Calu3 (cell line): ENCODE measurements around the gene CDK6. TPM values are rescaled to one million over a fixed set of nuclear protein-coding genes. Genes with fewer than 3 reads are reported as not detected.

ENCODE experiments used
- BruUV-seq: library from RNA; stranded (reverse); fragments of 400-500 nt; replicated peaks from 2 replicates; lab custom pipeline; 2021; lab: Mats Ljungman, UMichigan
- CTCF ChIA-PET: fragments of 300-600 bp; sonication (Branson Sonifier 250); formaldehyde crosslinking; loops from one replicate; lab custom pipeline; 2022; ENCODE audit warnings: antibody characterized with exemption; lab: Charles Lee
- DNase-seq: peaks from one replicate; pipeline ENCODE4 v3.0.0; 2022
- H3K27ac Mint-ChIP-seq: one replicate; pipeline ENCODE4 v1.8.0; 2022; ENCODE audit warnings: mixed read lengths; ENCODE audit not compliant: unreplicated experiment
- H3K27me3 Mint-ChIP-seq: one replicate; pipeline ENCODE4 v1.8.0; 2022; ENCODE audit warnings: mixed read lengths; ENCODE audit not compliant: unreplicated experiment
- H3K36me3 Mint-ChIP-seq: one replicate; pipeline ENCODE4 v1.8.0; 2022; ENCODE audit warnings: mild to moderate bottlenecking, moderate library complexity, mixed read lengths; ENCODE audit not compliant: insufficient read depth, unreplicated experiment
- H3K4me1 Mint-ChIP-seq: one replicate; pipeline ENCODE4 v1.8.0; 2022; ENCODE audit warnings: mild to moderate bottlenecking, low read depth, mixed read lengths; ENCODE audit not compliant: unreplicated experiment
- H3K4me3 Mint-ChIP-seq: one replicate; pipeline ENCODE4 v1.8.0; 2022; ENCODE audit warnings: mild to moderate bottlenecking, low read depth, moderate library complexity, mixed read lengths; ENCODE audit not compliant: unreplicated experiment
- H3K9me3 Mint-ChIP-seq: one replicate; pipeline ENCODE4 v1.8.0; 2022; ENCODE audit warnings: low read depth, mixed read lengths; ENCODE audit not compliant: unreplicated experiment
- intact Hi-C: fragments of 100-400 bp; cut with micrococcal nuclease; formaldehyde crosslinking; loops from one replicate; pipeline ENCODE4 v1.10.0; 2022; ENCODE audit not compliant: unreplicated experiment
- total RNA-seq: library from RNA; stranded (reverse); gene quantifications from 2 replicates; pipeline ENCODE4 v1.2.3, GENCODE V29; 2022
- TF ChIP-seq, protein P1 (sequence below): fragments of 200-600 bp; IDR thresholded peaks from one replicate; pipeline ENCODE4 v1.8.0; 2022; ENCODE audit warnings: antibody characterized with exemption; ENCODE audit not compliant: unreplicated experiment

CDK6 gene
- total RNA-seq, 1 experiment from 2014 or later = 87.9 TPM

DNA sequence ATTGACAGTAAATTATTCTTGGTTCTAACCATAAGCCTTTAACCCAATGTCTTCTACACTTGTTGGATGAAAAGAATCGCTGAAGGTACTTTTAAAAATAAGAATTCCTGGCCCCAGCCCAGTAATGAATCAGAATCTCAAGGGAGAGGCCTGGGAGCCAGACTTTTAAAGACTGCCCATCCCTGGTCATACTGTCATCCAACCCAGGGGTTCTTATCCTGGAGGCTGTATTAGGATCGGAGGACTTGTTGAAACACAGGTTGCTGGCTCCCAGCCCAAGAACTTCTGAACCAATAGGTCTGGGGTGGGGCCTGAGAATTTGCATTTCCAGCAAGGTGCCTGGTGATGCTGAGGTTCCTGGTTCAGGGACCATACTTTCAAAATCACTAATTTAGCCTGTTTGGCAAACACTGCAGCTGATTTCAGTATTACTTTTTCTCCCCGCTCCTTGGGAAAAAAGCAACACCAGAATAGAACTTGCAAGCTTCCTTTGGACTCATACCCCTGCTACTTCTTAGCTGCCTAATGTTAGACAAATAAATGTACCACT, 166.7 kb downstream of the CDK6 start:
- H3K27me3 Mint-ChIP-seq = no peaks in the 10 kb centered on the region
- peaks cover 14% of the 10 kb centered on the region for H3K4me1 Mint-ChIP-seq
- H3K27ac Mint-ChIP-seq = no peak overlapping the region
- H3K9me3 Mint-ChIP-seq = no peaks in the 10 kb centered on the region
- CTCF ChIA-PET = interaction anchor here (0.6 kb wide), 1 partner anchor 500 kb away, joined by 3 read pairs; no protein-coding TSS in a partner anchor
- DNase-seq = no peak
- intact Hi-C loops = no loop called here
- BruUV-seq = no TSS peak
- H3K4me3 Mint-ChIP-seq = no peak overlapping the region
- TF ChIP-seq, protein P1, sequence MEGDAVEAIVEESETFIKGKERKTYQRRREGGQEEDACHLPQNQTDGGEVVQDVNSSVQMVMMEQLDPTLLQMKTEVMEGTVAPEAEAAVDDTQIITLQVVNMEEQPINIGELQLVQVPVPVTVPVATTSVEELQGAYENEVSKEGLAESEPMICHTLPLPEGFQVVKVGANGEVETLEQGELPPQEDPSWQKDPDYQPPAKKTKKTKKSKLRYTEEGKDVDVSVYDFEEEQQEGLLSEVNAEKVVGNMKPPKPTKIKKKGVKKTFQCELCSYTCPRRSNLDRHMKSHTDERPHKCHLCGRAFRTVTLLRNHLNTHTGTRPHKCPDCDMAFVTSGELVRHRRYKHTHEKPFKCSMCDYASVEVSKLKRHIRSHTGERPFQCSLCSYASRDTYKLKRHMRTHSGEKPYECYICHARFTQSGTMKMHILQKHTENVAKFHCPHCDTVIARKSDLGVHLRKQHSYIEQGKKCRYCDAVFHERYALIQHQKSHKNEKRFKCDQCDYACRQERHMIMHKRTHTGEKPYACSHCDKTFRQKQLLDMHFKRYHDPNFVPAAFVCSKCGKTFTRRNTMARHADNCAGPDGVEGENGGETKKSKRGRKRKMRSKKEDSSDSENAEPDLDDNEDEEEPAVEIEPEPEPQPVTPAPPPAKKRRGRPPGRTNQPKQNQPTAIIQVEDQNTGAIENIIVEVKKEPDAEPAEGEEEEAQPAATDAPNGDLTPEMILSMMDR = no peak
- peaks cover 22% of the 10 kb centered on the region for H3K36me3 Mint-ChIP-seq

DNA sequence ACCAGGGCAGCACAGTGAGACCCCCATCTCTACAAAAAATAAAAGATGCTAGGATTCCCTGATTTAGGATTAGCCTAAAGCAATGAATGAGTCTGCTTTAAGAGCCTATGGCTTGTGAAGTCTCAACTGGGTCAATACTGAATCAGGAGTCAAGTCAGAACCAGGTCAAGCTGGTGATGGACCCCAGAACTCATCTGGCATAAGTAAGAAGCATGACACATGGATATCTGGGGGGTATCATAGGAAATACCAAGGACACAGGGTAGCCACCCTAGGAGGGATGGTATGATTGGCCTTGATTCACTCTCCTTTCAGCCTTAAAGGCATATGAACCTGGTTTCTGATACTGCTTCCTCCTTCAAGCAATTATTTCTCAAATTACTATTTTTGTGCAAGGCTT, 167.8 kb downstream of the CDK6 start:
- CTCF ChIA-PET = no interaction called here
- Mint-ChIP-seq H3K27ac (no peak overlapping the region), H3K4me1 (peaks cover 14% of the 10 kb centered on the region), H3K36me3 (peaks cover 22% of the 10 kb centered on the region), H3K4me3 (no peak overlapping the region), H3K27me3 (no peaks in the 10 kb centered on the region), H3K9me3 (no peaks in the 10 kb centered on the region)
- BruUV-seq = no TSS peak
- DNase-seq = no peak
- intact Hi-C loops = no loop called here
- TF ChIP-seq, protein P1 = no peak

DNA sequence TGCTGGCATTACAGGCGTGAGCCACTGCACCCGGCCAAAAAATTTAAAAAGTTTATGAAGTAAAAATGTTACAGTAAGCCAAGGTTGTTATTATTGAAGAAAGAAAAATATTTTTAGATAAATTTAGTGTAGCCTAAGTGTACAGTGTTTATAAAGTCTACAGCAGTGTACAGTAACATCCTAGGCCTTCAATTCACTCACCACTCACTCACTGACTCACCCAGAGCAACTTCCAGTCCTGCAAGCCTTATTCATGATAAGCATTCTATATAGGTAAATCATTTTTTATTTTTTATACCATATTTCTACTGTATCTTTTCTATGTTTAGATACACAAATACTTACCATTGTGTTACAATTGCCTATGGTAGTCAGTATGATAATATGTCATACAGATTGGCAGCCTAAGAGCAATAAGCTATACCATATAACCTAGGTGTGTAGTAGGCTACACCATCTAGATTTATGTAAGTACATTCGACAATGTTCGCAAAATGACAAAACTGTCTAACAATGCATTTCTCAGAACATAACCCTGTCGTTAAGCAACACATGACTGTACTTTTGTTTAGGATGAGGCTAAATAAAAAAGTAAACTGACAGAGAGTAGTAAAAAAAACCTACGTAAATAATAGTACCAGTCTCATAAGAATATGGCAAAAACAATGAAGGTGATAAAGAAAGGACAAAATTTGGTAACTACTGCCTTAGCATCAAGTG, 168.4 kb downstream of the CDK6 start:
- H3K36me3 Mint-ChIP-seq = peaks cover 22% of the 10 kb centered on the region
- intact Hi-C loops = no loop called here
- H3K4me1 Mint-ChIP-seq = peaks cover 14% of the 10 kb centered on the region
- CTCF ChIA-PET = no interaction called here
- H3K9me3 Mint-ChIP-seq = no peaks in the 10 kb centered on the region
- H3K4me3 Mint-ChIP-seq = no peak overlapping the region
- no peak overlapping the region for H3K27ac Mint-ChIP-seq
- H3K27me3 Mint-ChIP-seq = no peaks in the 10 kb centered on the region
- no peak for DNase-seq
- TF ChIP-seq, protein P1 = no peak
- BruUV-seq = no TSS peak

DNA sequence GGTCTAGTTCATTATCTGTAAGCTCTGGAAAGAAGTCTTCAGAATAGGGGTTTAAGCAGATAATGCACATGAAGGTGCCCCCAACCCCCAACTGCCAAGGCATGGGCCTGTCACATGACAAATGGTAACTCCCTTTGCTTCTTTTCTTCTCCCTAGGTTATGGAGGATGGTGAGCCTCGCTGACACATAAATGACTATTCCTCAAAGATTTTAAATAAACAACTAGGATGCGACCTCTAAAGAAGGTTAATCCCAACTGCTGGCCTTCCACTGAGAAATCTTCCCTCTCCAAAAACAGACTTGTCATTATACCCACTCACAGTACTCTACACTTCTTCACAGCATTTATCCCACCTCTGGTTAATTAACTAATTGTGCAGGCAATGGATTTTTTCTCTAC, 170.4 kb downstream of the CDK6 start:
- TF ChIP-seq, protein P1 = no peak
- H3K36me3 Mint-ChIP-seq = peaks cover 12% of the 10 kb centered on the region
- H3K27me3 Mint-ChIP-seq = no peaks in the 10 kb centered on the region
- no peak for DNase-seq
- no TSS peak for BruUV-seq
- peaks cover 11% of the 10 kb centered on the region for H3K4me1 Mint-ChIP-seq
- H3K9me3 Mint-ChIP-seq = no peaks in the 10 kb centered on the region
- CTCF ChIA-PET = no interaction called here
- H3K27ac Mint-ChIP-seq = no peak overlapping the region
- no peak overlapping the region for H3K4me3 Mint-ChIP-seq
- intact Hi-C loops = no loop called here
